ENCODE measurements around the gene MTOR. TPM values are rescaled to one million over a fixed set of nuclear protein-coding genes. Genes with fewer than 3 reads are reported as not detected.

Gene MTOR
- total and polyA plus RNA-seq, 10 of the 15 experiments (the other 5 are each of a cell fraction or from before 2014, with no cell fraction given): 6.6 to 41.8 (median 29.8) TPM

DNA sequence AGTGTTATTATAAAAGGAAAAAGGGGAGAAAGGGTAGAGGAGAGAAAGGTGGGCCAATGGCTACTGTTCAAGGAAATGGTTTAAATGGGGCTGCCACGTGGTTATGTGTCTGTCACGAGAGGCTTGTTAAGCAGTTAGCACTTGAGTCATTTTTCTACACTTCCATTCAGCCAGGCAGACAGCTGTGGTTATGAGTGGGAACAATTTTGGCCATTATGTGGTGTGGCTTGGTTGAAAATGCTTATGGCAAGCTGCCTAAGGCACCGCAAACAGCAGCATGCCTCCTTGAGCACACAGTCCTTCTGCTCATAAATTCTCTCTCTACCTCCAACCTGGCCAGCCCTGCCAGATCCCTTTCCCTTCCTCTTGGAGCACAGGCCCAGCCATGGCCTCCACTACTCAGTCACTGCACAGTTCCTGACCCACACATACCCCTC lies 199.4 kb downstream of the MTOR start (continued):
- TF ChIP-seq, protein P1, sequence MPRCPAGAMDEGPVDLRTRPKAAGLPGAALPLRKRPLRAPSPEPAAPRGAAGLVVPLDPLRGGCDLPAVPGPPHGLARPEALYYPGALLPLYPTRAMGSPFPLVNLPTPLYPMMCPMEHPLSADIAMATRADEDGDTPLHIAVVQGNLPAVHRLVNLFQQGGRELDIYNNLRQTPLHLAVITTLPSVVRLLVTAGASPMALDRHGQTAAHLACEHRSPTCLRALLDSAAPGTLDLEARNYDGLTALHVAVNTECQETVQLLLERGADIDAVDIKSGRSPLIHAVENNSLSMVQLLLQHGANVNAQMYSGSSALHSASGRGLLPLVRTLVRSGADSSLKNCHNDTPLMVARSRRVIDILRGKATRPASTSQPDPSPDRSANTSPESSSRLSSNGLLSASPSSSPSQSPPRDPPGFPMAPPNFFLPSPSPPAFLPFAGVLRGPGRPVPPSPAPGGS (IDR thresholded peaks at IDR 0.05; ENCODE audit: borderline replicate concordance, insufficient read depth, low read depth, low read length, poor library complexity, severe bottlenecking): peak; percentile 43
- TF ChIP-seq TCF12 (IDR thresholded peaks at IDR 0.05; ENCODE audit: low read depth, low read length): peak; percentile 85
- TF ChIP-seq NBN (IDR thresholded peaks at IDR 0.05): peak; percentile 94
- peak; percentile 42; the same call in 1 of the 2 replicates for TF ChIP-seq POLR2AphosphoS5 (IDR thresholded peaks at IDR 0.05; ENCODE audit: low read length)
- TF ChIP-seq, protein P2, sequence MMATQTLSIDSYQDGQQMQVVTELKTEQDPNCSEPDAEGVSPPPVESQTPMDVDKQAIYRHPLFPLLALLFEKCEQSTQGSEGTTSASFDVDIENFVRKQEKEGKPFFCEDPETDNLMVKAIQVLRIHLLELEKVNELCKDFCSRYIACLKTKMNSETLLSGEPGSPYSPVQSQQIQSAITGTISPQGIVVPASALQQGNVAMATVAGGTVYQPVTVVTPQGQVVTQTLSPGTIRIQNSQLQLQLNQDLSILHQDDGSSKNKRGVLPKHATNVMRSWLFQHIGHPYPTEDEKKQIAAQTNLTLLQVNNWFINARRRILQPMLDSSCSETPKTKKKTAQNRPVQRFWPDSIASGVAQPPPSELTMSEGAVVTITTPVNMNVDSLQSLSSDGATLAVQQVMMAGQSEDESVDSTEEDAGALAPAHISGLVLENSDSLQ (IDR thresholded peaks at IDR 0.05): peak; percentile 81
- TF ChIP-seq NFYB (IDR thresholded peaks at IDR 0.05; ENCODE audit: insufficient read depth, low read depth, low read length): 0 out of 2 replicates have a peak, but pooled peaks have one; percentile 33
- peak; percentile 81; the same call in 1 of the 2 replicates for TF ChIP-seq CHD2 (IDR thresholded peaks at IDR 0.05; ENCODE audit: borderline replicate concordance, low read depth, low read length)
- TF ChIP-seq RUNX3 (IDR thresholded peaks at IDR 0.05; ENCODE audit: low read length): peak; percentile 99
- TF ChIP-seq CBFB (IDR thresholded peaks at IDR 0.05; ENCODE audit: low read depth): peak; percentile 96
- TF ChIP-seq ATF7 (IDR thresholded peaks at IDR 0.05; ENCODE audit: low read depth): peak; percentile 90
- no peak for TF ChIP-seq ASH2L (IDR thresholded peaks at IDR 0.05; ENCODE audit: borderline replicate concordance, low read depth)
- no peak for TF ChIP-seq RB1 (IDR thresholded peaks at IDR 0.05; ENCODE audit: borderline replicate concordance)
- TF ChIP-seq, protein P3, sequence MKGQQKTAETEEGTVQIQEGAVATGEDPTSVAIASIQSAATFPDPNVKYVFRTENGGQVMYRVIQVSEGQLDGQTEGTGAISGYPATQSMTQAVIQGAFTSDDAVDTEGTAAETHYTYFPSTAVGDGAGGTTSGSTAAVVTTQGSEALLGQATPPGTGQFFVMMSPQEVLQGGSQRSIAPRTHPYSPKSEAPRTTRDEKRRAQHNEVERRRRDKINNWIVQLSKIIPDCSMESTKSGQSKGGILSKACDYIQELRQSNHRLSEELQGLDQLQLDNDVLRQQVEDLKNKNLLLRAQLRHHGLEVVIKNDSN (IDR thresholded peaks at IDR 0.05; ENCODE audit: borderline replicate concordance, extremely low read length, insufficient read depth, low read depth, low read length): peak; percentile 58
- TF ChIP-seq CBX5 (IDR thresholded peaks at IDR 0.05; ENCODE audit: low read depth): peak; percentile 71; the same call in 1 of the 2 replicates
- TF ChIP-seq DPF2 (IDR thresholded peaks at IDR 0.05): peak; percentile 95
- peak; percentile 43; the same call in 1 of the 2 replicates for TF ChIP-seq CREB1 (IDR thresholded peaks at IDR 0.05; ENCODE audit: low read depth)
- TF ChIP-seq IKZF2 (IDR thresholded peaks at IDR 0.05): peak; percentile 95 to 96
- TF ChIP-seq MTA3 (IDR thresholded peaks at IDR 0.05; ENCODE audit: borderline replicate concordance, low read length): peak; percentile 83; the same call in 1 of the 2 replicates
- 0 out of 2 replicates have a peak, but pooled peaks have one; percentile 26 for TF ChIP-seq YY1 (IDR thresholded peaks at IDR 0.05; ENCODE audit: low read depth, low read length)
- peak; percentile 84 to 88 for TF ChIP-seq EP300 (IDR thresholded peaks at IDR 0.05; ENCODE audit: borderline replicate concordance in 1 of 2, control insufficient read depth in 1 of 2, low read depth in 2 of 2, low read length in 2 of 2)
- TF ChIP-seq CREM (IDR thresholded peaks at IDR 0.05; ENCODE audit: low read depth): peak; percentile 61
- peak; percentile 93 for TF ChIP-seq BACH1 (IDR thresholded peaks at IDR 0.05; ENCODE audit: borderline replicate concordance)
- TF ChIP-seq IKZF1 (conservative IDR thresholded peaks at IDR 0.05): peak; percentile 94
- TF ChIP-seq RBBP5 (conservative IDR thresholded peaks at IDR 0.05): no peak
- TF ChIP-seq RAD51 (IDR thresholded peaks at IDR 0.05): peak; percentile 96
- peak; percentile 53; the same call in 1 of the 2 replicates for TF ChIP-seq ZNF24 (IDR thresholded peaks at IDR 0.05)
- peak; percentile 74; the same call in 1 of the 2 replicates for TF ChIP-seq STAT3 (IDR thresholded peaks at IDR 0.05; ENCODE audit: low read depth, low read length)
- peak; percentile 77 for TF ChIP-seq SMAD1 (IDR thresholded peaks at IDR 0.05; ENCODE audit: low read depth, partially characterized antibody)
- TF ChIP-seq TBL1XR1 (IDR thresholded peaks at IDR 0.05; ENCODE audit: low read depth, low read length): peak; percentile 65; the same call in 1 of the 2 replicates
- peak; percentile 99 for TF ChIP-seq BHLHE40 (IDR thresholded peaks at IDR 0.05; ENCODE audit: borderline replicate concordance in 1 of 2, low read depth in 2 of 2, low read length in 1 of 2)
- TF ChIP-seq PAX5 (IDR thresholded peaks at IDR 0.05; ENCODE audit: borderline replicate concordance, low read depth, low read length): peak; percentile 93
